PC-9 (cell line): ENCODE measurements around the gene RAD52. TPM values are rescaled to one million over a fixed set of nuclear protein-coding genes. Genes with fewer than 3 reads are reported as not detected.

Source experiments
- BruUV-seq: library from RNA; stranded (reverse); fragments of 400-500 nt; replicated peaks from 2 replicates; lab custom pipeline; 2021; lab: Mats Ljungman, UMichigan
- CTCF ChIA-PET: fragments of 300-600 bp; sonication (Branson Sonifier 250); formaldehyde crosslinking; loops from one replicate; lab custom pipeline; 2022; ENCODE audit warnings: antibody characterized with exemption; lab: Charles Lee
- POLR2A ChIA-PET: fragments of 300-600 bp; sonication (Branson Sonifier 250); formaldehyde crosslinking; loops from one replicate; lab custom pipeline; 2022; ENCODE audit warnings: antibody characterized with exemption; ENCODE audit not compliant: unreplicated experiment; lab: Charles Lee
- DNase-seq, 2 experiments: peaks; one replicate each; pipeline versions ENCODE4 v3.0.0 to v3.0.0-alpha.2; 2015 to 2022; ENCODE audit warnings: mixed read lengths in 1 of 2
- H2AFZ ChIP-seq: fragments of 200-600 bp; sonication (generic); 2 replicates; pipeline ENCODE4 v1.8.1; 2017; ENCODE audit warnings: antibody characterized with exemption
- H3F3A ChIP-seq: fragments of 200-600 bp; sonication (generic); 2 replicates; pipeline ENCODE4 v1.8.1; 2017; ENCODE audit warnings: antibody characterized with exemption, mild to moderate bottlenecking, low read depth; ENCODE audit not compliant: insufficient read depth
- H3K27ac ChIP-seq: fragments of 200-600 bp; sonication (generic); 2 replicates; pipeline ENCODE4 v1.6.1; 2016; ENCODE audit warnings: mixed run types
- H3K27me3 ChIP-seq: fragments of 200-600 bp; sonication (generic); 2 replicates; pipeline ENCODE4 v1.6.1; 2016; ENCODE audit warnings: low read depth, mixed run types; ENCODE audit not compliant: insufficient read depth
- H3K36me3 ChIP-seq: fragments of 200-600 bp; sonication (generic); 2 replicates; pipeline ENCODE4 v1.6.1; 2016; ENCODE audit warnings: low read depth, mixed run types
- H3K4me1 ChIP-seq: fragments of 200-600 bp; sonication (generic); replicated peaks from 2 replicates; pipeline ENCODE4 v1.6.1; 2016; ENCODE audit warnings: mixed run types; ENCODE audit not compliant: insufficient read depth
- H3K4me2 ChIP-seq: fragments of 200-600 bp; sonication (generic); 2 replicates; pipeline ENCODE4 v1.6.1; 2017; ENCODE audit warnings: mixed run types
- H3K4me3 ChIP-seq: fragments of 200-600 bp; sonication (generic); 2 replicates; pipeline ENCODE4 v1.6.1; 2016; ENCODE audit warnings: mixed run types
- H3K79me2 ChIP-seq: fragments of 200-600 bp; sonication (generic); 2 replicates; pipeline ENCODE4 v1.6.1; 2017; ENCODE audit warnings: low read depth, mixed run types
- H3K9me2 ChIP-seq: fragments of 200-600 bp; sonication (generic); 2 replicates; pipeline ENCODE4 v1.8.1; 2017; ENCODE audit warnings: mild to moderate bottlenecking; ENCODE audit not compliant: insufficient read depth
- H3K9me3 ChIP-seq: fragments of 200-600 bp; sonication (generic); 2 replicates; pipeline ENCODE4 v1.8.1; 2016; ENCODE audit warnings: low read depth; ENCODE audit not compliant: insufficient read depth
- H4K20me1 ChIP-seq: fragments of 200-600 bp; sonication (generic); 2 replicates; pipeline ENCODE4 v1.8.1; 2017; ENCODE audit not compliant: insufficient read depth
- CTCF ChIP-seq: fragments of 200-600 bp; sonication (generic); conservative IDR thresholded peaks from 2 replicates; pipeline ENCODE4 v1.6.1; 2017; ENCODE audit warnings: mixed run types, antibody characterized with exemption, mild to moderate bottlenecking, moderate library complexity
- EZH2 ChIP-seq: fragments of 200-600 bp; sonication (generic); IDR thresholded peaks from 2 replicates; pipeline ENCODE4 v1.8.0; 2017; ENCODE audit warnings: antibody characterized with exemption, low read depth
- intact Hi-C: fragments of 100-400 bp; cut with micrococcal nuclease; formaldehyde crosslinking; loops from one replicate; pipeline ENCODE4 v1.10.0; 2022; ENCODE audit not compliant: unreplicated experiment
- total RNA-seq: library from RNA; stranded (reverse); gene quantifications from 2 replicates; pipeline ENCODE4 v1.2.3, GENCODE V29; 2021

The RAD52 gene
- total RNA-seq, 1 experiment from 2014 or later, result 25.0 TPM

GRCh38 chr12:996881-997280, 47.4 kb upstream of the RAD52 start:
- Histone ChIP-seq H4K20me1 (peaks cover 16% of the 10 kb centered on the region; the same call in 1 of the 2 replicates), H3K9me3 (no peaks in the 10 kb centered on the region), H2AFZ (no peak overlapping the region), H3F3A (peaks cover 19% of the 10 kb centered on the region; the same call in 1 of the 2 replicates), H3K9me2 (no peaks in the 10 kb centered on the region), H3K4me3 (no peak overlapping the region), H3K27me3 (no peaks in the 10 kb centered on the region), H3K79me2 (peaks cover 36% of the 10 kb centered on the region), H3K36me3 (no peaks in the 10 kb centered on the region), H3K27ac (no peak overlapping the region), H3K4me2 (no peak overlapping the region), H3K4me1 (peaks cover 9% of the 10 kb centered on the region)
- no TSS peak for BruUV-seq
- CTCF ChIA-PET, result no interaction called here
- DNase-seq, result no peak
- no peak for TF ChIP-seq CTCF
- no peak for TF ChIP-seq EZH2
- POLR2A ChIA-PET, result interaction anchor here (0.6 kb wide), 1 partner anchor 83 kb away, joined by 4 read pairs; no protein-coding TSS in a partner anchor
- intact Hi-C loops, result no loop called here

- CTCF ChIA-PET, result interaction anchor here (0.7 to 1.0 kb wide), 2 partner anchors 43 to 125 kb away, joined by 3 to 5 read pairs; partner anchors contain the start of gene RAD52
- no peak overlapping the region for H2AFZ ChIP-seq
- no peak for DNase-seq
- peaks cover 48% of the 10 kb centered on the region for H3F3A ChIP-seq
- H3K27me3 ChIP-seq, result no peaks in the 10 kb centered on the region
- POLR2A ChIA-PET, result interaction anchor here (0.6 kb wide), 1 partner anchor 90 kb away, joined by 6 read pairs; no protein-coding TSS in a partner anchor
- H3K4me1 ChIP-seq, result peaks cover 34% of the 10 kb centered on the region
- intact Hi-C loops, result no loop called here
- H3K79me2 ChIP-seq, result peaks cover 40% of the 10 kb centered on the region
- no peak for TF ChIP-seq CTCF
- TF ChIP-seq EZH2, result no peak
- H4K20me1 ChIP-seq, result 0 out of 2 replicates have a peak, but pooled peaks cover 11% of the 10 kb centered on the region
- H3K27ac ChIP-seq, result no peak overlapping the region
- H3K36me3 ChIP-seq, result no peaks in the 10 kb centered on the region
- no TSS peak for BruUV-seq
- no peaks in the 10 kb centered on the region for H3K9me2 ChIP-seq
- no peak overlapping the region for H3K4me3 ChIP-seq
- no peaks in the 10 kb centered on the region for H3K9me3 ChIP-seq
- peak overlapping the region; percentile 79 for H3K4me2 ChIP-seq
Observed at GRCh38 chr12:992647-993046, 43.2 kb upstream of the RAD52 start.

- H3K9me2 ChIP-seq, result no peaks in the 10 kb centered on the region
- H3K27ac ChIP-seq, result no peak overlapping the region
- H2AFZ ChIP-seq, result peak overlapping the region; percentile 90
- H3K4me2 ChIP-seq, result peak overlapping the region; percentile 79
- H3K4me1 ChIP-seq, result peaks cover 34% of the 10 kb centered on the region
- H4K20me1 ChIP-seq, result 0 out of 2 replicates have a peak, but pooled peaks cover 7% of the 10 kb centered on the region
- intact Hi-C loops, result loop anchor here (1.0 kb wide), 1 partner anchor 42 kb away; the partner anchor contains the start of gene RAD52
- TF ChIP-seq CTCF, result no peak
- TF ChIP-seq EZH2, result no peak
- peaks cover 48% of the 10 kb centered on the region for H3F3A ChIP-seq
- H3K79me2 ChIP-seq, result peaks cover 32% of the 10 kb centered on the region
- CTCF ChIA-PET, result interaction anchor here (0.6 to 0.8 kb wide), 2 partner anchors 42 to 319 kb away, joined by 5 to 11 read pairs; partner anchors contain the start of gene RAD52
- POLR2A ChIA-PET, result interaction anchor here (0.5 to 0.7 kb wide), 3 partner anchors 87 to 590 kb away, joined by 3 to 10 read pairs (median 4); partner anchors contain the start of gene CCDC77
- DNase-seq, result no peak
- H3K4me3 ChIP-seq, result peak overlapping the region; percentile 83
- H3K27me3 ChIP-seq, result no peaks in the 10 kb centered on the region
- TSS peak; percentile 77 for BruUV-seq
- H3K9me3 ChIP-seq, result no peaks in the 10 kb centered on the region
- no peaks in the 10 kb centered on the region for H3K36me3 ChIP-seq
Observed at GRCh38 chr12:991350-992333, 42.1 kb upstream of the RAD52 start.
